ENCODE data around the gene KCNK1.

- TF ChIP-seq, protein P1, sequence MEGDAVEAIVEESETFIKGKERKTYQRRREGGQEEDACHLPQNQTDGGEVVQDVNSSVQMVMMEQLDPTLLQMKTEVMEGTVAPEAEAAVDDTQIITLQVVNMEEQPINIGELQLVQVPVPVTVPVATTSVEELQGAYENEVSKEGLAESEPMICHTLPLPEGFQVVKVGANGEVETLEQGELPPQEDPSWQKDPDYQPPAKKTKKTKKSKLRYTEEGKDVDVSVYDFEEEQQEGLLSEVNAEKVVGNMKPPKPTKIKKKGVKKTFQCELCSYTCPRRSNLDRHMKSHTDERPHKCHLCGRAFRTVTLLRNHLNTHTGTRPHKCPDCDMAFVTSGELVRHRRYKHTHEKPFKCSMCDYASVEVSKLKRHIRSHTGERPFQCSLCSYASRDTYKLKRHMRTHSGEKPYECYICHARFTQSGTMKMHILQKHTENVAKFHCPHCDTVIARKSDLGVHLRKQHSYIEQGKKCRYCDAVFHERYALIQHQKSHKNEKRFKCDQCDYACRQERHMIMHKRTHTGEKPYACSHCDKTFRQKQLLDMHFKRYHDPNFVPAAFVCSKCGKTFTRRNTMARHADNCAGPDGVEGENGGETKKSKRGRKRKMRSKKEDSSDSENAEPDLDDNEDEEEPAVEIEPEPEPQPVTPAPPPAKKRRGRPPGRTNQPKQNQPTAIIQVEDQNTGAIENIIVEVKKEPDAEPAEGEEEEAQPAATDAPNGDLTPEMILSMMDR (conservative IDR thresholded peaks at IDR 0.05; ENCODE audit: low read depth, low read length), result no peak
- TF ChIP-seq CEBPB (IDR thresholded peaks at IDR 0.05; ENCODE audit: low read depth, low read length) (no peak), ELK1 (IDR thresholded peaks at IDR 0.05; ENCODE audit: borderline replicate concordance, low read depth, low read length) (no peak), POLR2A (IDR thresholded peaks at IDR 0.05; ENCODE audit: low read depth, low read length) (no peak)
Measured at GRCh38 chr1:233668725-233669294, 54.9 kb downstream of the KCNK1 start.

Data from IMR-90 (cell line).